Activated effector memory CD4-positive, alpha-beta T cell treated with Interleukin-2 at 50 U/mL for 16 hours (primary cell): ENCODE data around the gene DIP2C.

Source experiments
- DNase-seq: peaks from one replicate; pipeline ENCODE4 v3.0.0-alpha.2; 2020

The DIP2C gene

DNA sequence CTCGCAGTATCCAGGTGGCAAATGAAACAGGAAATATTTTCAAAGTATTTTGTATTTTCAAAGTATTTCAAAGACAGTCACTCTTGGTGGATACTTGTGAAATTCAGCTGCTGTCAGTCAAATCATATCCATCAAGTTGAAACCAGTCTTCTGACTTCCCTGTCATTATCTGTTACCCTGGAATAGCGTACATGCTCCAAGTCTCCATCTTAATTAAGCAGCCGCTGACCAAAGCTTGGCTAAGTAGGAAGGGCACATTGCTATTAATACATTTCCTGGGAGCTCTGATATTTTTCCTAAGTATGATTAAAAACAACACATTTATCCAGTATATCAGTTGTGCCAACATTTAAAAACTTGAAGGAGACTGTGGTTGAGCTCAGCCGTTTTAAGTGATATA is 442.0 kb downstream of the DIP2C start:
- DNase-seq, result no peak

GRCh38 chr10:246431-246830 is 443.0 kb downstream of the DIP2C start:
- DNase-seq, result no peak

DNA sequence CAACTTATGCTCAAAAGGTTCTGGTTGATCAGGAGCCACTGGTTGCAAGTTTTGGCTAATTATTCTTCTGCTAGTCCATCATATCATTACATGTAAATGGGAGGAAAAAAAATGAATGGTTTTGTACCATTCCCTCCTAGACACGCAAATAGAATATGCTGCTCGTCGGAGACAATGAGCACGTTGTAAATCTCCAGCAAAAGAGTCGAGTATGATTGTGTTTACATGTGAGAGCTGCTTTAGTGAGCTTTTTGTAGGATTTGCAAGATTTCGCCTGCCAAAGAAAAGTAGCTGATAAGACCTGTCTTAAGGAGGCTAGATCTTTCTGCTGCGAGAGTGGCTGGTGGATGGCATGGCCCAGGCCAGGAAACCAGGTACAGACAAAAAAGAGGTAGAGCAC is 445.2 kb downstream of the DIP2C start:
- DNase-seq, result no peak

- no peak for DNase-seq
Measured at GRCh38 chr10:241966-242643, 447.4 kb downstream of the DIP2C start.

- no peak for DNase-seq
Measured at GRCh38 chr10:241451-241850, 448.0 kb downstream of the DIP2C start.

- DNase-seq, result no peak
Measured at GRCh38 chr10:239109-239508, 450.4 kb downstream of the DIP2C start.

DNA sequence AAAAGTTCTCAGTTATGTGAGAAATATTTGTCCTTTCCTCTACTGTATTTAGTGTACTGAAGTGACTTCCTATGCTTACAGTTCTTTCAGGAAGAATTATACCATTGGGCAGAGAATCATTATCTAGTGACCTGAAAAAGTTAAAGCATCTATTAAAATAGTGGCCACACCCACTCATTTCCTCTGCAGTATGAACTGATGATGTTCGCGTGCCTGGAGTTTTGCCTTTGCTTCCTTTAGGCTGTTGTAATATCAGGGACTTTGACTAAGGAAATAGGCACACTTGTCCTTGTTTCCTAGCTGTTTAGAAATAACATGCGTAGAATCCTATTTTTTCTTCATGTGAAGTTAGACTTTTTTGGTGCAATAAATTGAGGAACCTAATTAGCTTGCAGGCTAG is 453.6 kb downstream of the DIP2C start:
- DNase-seq, result no peak

GRCh38 chr10:234708-235406 is 454.6 kb downstream of the DIP2C start:
- DNase-seq, result no peak

GRCh38 chr10:232878-233277 is 456.6 kb downstream of the DIP2C start:
- no peak for DNase-seq

DNA sequence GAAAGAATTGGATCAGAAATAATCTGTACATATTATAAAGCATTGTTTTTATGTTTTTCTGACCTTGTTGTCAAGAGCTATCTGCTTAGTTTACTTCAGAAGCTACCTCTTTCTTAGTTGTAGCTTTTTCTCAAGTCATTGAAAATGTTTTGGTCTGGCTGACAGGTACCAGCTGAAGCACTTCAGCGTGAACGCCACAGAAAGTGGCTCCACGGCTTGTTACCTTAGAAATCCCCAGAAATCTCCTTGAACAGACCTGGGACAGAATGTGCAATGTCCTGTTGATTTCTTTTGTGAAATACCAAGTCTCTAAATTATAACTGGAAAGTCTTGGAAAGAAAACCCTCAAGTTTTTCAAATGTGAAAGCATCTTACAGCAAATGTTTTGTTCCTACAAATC is 457.4 kb downstream of the DIP2C start:
- no peak for DNase-seq

GRCh38 chr10:230758-231157 is 458.7 kb downstream of the DIP2C start:
- no peak for DNase-seq

GRCh38 chr10:228366-228765 is 461.1 kb downstream of the DIP2C start:
- DNase-seq, result no peak

DNA sequence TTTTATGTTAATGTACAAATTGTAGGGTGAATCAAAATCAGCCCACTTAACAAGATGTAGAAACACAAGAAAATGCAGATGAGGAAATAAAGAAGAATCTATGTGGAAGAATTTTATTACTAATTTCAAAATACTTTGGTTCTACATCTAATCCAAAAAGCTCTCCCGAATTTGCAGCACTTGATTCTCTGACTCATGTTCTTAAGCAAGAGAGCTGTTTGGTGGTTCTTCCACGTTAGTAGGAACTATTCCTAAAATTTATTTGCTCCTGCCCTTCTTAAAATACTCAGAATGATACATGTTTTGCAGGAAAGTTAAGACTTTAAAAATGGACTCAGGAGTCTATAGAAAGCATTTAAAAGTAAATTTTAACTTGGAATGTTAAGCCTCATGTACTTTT is 462.5 kb downstream of the DIP2C start:
- no peak for DNase-seq

DNA sequence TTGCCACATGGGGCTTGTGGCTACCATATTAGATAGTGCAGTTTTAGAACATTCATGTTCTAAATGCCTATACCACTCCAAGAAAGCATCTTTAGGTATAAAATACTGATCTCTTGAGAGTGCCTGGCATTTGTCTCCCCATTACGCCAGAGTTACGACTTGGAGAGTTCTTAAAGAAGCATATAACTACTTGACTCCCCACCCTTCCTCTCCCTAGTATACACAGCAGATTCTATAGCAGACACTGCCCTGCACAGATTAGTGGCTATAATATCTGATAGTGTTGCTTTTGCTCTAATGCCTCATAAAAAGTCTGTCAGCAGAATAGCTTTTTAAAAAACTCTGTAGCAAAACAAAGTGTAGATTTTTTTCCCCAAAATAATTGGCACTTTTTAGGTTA is 463.4 kb downstream of the DIP2C start:
- no peak for DNase-seq

- DNase-seq, result no peak
Measured at GRCh38 chr10:224571-224970, 464.9 kb downstream of the DIP2C start.
